ENCODE measurements around the gene AGPAT3. TPM values are rescaled to one million over a fixed set of nuclear protein-coding genes. Genes with fewer than 3 reads are reported as not detected.
A peak's percentile ranks its signal among the peaks of the same experiment; 100 is the strongest.

Gene AGPAT3
- total RNA-seq, 1 donor from 2014 or later: 34.9 TPM

DNA sequence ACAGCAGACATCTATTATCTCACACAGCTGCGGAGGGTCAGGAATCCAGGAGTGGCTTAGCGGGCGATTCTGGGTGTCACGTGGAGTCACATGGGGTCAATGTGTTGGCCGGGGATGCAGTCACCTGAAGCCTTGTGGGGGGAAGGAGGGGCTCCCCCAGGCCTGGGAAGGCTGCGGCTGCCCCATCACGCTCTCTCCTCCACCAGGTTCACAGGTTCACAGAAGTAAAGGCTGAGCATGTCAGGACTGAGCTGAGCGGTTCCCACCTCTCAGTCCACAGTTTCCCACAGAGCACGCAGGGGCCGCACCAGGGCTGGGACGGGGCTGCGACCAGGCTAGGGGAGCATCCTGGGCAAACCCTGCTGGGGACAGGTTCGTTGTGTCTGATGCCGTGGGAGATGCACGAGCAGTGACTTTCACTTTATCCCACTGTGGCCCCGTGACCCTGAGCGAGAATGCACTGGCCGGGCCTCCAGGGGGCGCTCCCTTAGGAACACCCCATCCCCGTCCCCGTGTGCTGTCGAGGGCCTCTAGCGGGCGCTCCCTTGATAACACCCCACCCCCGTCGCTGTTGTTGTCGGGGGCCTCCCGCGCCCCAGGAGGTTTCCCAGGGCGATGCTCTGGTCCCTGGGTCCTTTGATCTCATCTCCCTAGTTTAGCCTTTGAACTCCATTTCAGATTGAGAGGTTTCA lies 73.9 kb downstream of the AGPAT3 start:
- peak; percentile 27 for DNase-seq

DNA sequence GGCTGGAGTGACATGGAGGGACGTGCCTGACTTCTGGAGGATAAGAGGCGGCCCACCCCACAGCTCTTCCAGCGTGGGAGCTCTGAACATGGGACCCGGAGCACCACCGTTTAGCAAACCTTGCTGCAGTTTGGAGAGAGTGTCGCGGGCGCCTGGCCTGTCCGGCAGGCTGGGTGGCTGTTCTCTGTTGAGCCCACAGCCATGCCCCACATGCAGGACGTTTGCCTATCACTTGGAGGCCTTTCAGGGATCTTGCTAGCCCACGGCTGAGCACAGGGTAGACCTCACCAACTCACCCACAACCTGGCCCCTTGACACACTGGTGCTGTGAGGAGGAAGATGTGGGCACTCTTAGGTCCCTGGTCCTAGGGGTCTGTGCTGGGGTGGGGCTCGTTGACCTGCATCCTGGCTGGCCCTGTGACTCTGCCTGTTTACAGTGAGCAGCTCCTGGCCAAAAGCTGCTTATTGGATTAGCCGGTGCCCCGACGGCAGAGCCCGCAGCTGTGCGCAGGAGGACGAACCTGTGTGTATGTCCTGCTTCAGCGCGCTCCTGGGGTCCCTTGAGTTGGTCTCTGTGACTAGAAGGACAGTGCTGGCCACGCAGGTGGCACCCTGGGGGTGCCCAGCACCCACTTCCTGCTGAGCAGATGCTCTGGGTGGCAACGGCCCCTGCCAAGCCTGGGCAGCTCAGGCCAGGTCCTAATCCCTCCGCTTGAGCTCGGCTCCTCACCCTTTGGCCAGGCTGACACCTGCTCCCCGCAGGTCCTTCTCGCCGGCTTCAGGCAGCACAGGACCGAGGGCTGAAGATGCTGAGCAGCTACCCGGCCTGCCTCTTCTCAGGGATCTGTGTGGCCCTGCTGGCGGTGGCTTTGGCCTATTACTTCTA lies 74.7 kb downstream of the AGPAT3 start:
- DNase-seq: no peak

DNA sequence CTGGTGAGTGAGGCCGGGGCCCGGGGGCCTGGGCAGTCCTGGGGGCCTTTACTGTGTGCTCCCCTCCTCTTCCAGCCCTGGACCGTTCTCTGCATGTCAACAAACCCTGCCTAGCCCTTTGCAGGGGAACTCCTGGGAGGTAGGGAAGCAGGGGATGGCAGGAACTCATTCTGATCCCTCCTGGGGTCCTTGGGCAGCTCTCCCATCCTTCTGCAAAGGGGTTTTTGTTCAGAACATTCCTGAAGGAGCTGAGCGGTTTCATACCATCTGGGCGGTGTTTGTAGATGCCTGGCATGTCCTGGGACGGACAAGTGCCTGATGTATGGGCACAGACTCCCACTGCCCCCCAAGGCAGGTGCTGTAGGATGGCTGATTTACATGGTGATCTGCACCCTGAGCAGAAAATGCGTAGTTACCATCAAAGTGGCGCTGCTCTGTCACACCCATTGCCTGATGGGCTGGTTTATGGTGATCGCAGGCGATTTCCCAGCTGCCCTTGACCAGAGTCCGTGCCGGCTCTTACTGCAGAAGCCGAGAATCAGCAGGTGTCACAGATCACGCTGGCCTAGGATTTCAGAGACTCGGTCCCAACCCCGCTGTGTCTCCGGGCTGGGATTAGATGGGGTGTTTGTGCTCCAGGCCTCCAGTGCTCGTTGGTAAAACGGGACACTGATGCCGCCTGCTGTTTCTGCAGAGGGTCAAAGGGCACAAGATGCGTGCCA lies 75.5 kb downstream of the AGPAT3 start:
- DNase-seq: no peak

DNA sequence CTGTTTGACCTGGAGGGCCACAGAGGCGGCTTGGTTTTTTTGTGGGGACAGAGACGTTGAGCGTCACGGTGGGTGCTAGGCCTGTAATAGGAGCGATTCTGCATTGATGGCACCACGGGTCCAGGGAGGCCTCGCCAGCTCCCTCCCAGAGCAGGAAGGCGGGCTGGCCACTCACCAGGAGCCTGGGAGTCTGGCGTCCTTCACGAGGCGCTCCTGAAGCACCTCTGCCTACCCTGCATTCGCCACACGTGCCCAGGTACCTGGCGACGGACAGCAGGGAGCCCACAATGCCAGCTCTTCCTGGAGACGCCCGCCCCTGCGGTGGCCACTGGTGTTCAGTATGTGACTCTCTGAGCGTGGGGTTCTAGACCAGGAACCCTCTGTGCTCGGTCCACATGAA lies 77.2 kb downstream of the AGPAT3 start:
- no peak for DNase-seq

DNA sequence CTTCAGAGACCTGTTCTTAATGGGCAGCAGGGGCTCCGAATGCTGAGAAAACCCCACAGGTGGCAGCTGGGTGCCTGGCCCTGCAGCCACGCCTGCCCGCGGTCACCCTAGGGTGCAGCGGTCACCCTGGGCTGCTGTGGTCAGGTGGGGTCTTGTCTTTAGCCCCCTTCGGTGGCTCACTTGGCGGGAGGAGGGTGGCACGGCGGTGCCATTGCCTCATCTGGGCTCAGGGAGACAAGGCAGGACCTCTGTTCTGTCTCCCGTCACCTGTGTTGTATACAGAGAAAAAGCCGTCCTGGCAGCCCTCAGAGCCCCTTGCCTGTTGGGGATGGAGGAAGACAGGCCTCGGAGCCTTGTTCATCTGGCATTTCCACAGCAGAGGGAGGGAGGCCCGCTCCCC lies 77.6 kb downstream of the AGPAT3 start:
- no peak for DNase-seq

DNA sequence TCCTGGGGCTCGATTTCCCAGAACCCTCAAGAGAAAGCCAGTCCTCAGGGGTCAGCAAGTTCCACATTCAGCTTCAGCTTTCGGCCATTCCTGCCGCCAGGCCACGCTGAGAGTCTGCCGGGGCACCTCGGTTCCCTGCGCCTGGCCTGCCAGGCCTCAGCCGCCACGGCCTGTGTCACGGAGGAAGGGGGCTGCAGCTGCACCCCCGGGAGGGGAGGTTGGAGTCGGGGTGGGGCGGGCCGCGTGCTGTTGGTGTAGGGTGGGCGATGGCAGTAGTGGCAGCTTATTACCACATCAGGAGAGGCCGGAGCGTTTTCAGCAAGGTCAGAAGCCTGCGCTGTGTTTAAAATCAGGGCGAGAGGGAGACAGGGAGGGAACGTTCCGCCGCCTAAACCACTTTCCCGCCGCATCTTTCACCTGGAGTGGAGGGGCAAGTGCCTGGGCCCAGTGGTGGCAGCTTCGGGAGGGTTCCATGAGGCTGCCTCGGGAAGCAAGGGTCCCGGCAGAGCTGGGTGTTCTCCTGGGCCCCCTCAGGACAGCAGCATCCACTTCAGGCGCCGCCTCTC lies 78.6 kb downstream of the AGPAT3 start:
- no peak for DNase-seq

DNA sequence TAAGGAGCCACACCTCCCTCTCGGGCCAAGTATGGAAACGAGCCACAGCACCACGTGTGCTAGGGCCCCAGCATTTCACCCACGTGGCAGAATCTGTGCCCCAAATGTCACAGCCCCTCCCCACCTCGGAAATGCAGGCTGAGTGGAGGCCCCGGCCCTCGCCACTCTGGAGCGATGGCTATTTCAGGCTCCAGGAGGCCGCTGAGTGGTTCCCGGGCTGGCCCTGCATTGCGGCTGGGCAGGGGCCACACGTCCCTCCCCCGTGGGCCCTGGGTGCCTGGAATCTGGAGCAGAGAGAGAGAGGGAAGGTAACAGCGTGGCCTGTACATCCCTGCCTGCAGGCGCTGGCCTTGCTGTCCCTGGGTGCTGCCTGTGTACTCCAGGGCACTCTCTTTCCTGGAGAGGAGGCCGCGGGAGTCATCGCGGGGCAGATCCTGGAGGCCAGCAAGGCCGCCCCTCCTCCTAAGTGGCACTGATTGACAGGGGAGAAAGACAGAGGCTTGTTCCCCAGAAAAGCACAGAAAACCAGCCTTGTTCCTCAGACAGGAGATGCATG lies 79.1 kb downstream of the AGPAT3 start:
- no peak for DNase-seq

DNA sequence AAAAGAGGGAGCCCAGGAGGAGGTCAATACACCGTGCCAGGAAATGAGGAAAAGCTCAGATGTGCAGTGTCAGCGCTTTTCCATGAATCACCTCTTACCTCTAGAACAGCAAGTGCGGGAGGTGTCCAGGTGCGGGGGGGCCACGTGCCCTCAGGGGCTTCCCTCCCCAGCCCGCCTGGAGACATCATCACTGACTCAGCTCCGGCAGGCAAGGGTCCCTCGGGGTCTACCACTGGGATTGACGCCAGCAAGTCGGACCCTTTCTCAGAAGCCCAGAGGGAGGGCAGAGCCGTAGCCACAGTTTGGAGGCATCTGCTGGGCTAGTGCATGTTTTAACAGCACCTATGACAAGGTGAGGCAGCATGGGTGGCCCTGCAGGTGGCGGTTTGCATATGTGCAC lies 79.7 kb downstream of the AGPAT3 start:
- DNase-seq: no peak

DNA sequence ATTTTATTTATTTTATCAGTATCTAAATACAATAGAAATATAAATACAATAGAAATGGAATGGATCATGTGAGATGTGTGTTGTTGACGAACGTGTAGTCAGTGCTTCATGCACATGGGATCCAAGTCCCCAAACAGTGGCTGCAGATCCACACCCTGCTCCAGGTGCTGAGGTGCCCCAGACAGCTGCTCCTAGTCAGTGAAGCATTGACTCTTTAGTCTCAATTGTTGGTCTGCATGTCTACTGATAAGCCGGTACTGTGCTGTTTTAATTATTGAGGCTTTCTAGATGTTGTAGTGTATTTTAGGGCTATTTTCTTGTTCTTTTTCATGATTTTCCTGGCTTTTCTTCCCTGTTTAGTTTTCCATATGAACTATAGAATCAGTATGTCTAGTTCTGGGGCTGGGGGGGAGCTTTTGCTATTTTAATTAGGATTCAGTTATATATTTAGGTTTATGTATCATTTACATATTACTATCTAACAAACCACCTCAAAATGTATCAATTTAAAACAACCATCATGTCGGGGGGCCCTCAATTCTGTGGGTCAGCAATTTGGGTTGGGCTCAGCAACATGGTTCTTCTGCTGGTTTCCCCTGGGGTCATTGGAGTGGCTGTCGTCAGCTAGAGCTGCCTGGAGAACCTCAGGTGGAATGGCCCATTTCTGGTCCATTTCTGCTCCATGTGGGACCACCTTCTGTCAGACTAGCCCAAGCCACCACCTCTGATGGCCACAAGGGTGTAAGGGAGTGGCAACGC lies 83.9 kb downstream of the AGPAT3 start:
- no peak for DNase-seq

DNA sequence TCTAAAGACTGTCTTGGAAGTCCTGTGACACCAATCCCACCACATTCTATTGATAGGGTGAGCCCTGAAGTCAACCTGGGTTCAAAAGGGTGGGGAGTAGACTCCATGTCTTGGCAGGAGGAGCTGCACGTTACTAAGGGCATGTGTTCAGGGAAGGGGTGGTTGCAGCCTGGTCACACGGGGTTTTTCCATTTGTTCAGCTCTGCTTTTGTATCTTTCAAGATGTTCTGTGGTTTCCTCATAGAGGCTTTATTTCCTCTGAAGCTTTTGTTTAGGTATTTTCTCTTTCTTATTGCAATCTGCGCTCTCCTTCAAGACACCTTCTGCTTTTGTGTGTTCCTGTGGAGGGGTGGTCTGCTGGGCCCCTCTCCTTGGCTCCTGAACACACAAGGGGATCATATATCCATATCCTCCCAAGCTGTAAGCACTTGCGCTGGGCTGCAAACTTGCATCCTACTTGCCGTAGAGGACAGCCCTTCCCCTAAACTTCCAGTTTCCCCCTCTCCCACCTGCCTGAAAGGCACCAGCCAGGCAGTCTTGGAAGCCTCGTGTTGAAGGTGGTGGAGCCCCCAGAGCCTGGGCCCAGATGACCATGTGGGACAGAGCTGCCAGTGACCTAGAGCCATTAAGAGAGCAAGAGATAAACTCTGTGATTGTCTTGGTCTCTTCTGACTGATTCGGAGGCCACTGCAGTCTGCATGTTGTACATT lies 84.6 kb downstream of the AGPAT3 start:
- no peak for DNase-seq

DNA sequence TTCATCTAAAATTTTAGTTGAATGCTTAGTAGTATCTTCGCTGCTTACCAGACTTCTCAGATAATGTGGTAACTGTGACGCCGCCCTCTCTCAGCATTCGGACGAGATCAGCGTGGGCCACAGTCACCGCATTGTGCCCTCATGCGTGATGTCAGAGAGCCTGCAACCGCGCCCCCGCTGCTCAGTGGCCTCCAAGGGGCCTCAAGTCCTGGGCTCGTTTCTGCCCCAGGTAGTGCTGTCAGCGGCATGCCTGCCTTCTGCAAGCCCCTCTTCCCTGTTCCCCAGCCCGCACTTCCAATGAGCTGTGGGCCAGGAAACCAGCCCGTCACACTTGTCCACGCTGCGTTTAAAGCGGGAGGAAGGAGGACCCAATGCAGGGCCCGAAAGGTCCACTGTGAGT lies 85.5 kb downstream of the AGPAT3 start:
- DNase-seq: no peak

DNA sequence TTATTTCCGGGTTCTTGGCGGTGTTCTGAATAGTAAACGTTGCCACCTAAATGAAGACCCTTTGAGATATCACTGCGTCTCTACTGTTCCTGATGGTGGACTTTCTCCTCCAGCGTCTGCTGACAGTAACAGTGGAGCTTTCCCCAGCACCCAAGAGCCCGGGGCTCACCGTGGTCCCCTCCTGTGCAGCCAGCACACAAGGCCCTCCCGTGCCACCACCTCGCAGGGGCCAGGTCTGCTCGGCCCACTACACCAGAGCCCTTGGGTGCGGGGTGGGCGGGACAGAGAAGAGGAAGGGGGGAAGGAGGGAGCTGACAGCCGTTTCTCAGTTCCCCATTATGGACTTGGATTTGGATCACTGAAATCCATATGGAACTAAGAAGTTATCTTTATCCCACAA lies 85.9 kb downstream of the AGPAT3 start:
- DNase-seq: no peak

DNA sequence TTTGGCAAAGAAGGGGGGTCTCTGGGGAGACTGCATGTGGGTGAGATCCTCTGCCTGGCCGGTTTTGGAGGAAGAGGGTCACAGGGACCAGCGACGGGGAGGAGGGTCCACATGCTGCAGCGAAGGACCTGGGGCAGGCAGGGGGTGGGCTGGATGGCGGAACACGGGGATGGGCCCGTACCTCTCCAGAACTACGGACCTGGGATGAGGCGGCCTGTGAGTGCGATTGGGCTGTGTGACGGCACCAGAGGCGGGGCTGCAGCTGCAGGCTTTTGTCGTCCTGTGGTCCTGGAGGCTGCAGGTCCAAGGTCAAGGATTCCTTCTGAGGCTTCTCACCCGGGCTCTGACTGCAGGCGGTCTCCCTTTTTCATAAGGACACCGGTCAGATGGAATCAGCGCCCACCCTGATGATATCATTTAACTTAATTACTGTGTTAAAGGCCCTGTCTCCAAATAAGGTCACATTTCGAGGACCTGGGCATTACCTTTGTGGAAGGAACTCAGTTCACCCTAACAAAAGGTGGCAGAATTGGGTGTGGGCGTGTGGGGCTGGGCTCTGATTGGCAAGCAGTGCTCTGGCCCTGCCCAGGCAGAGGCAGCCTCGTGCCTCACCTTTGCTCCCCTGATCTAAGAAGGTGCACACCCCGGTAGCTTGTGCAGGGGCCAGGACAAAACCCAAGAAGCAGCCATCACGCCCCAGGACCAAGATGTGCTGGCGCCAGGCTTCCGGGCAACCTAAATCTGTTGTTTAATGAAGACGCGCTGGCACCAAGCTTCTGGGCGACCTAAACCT lies 87.1 kb downstream of the AGPAT3 start:
- no peak for DNase-seq

DNA sequence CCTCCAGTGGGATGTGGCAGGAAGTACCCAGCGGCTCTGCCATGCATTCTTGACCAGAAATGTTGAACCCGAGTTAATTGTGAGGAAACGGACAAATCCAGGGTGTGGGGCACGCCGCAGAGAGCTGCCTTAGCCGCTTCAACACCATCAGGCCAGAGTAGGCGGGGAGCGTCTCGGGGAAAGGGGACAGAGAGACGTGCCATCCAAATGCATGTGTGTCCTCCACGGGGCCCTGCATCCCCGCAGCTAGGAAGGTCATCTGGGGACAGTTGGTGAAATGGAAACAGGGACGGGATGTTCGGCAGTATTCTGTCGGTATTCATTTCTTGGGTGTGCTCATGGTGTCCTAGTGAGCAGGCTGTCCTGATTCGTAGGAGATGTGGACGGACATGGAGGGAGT lies 88.0 kb downstream of the AGPAT3 start:
- no peak for DNase-seq

DNA sequence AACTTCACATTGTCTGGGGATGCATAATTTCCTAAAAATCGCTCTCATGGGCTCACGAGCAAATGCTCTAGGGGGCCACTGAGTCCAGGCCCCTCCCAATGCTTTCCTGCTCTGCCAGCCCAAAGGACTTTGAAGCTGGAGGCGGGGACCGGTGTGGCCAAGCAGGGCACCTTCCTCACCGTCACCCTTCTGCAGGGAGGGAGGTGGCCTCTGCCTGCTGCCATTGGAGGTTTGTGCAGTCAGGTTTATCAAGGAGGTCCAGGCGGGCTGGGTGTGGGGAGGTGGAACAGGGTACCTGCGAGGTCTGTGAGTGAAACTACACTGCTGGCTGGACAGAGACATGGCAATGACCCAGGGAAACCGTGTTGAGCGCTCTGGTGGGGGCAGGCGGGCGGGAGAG lies 89.0 kb downstream of the AGPAT3 start:
- no peak for DNase-seq

DNA sequence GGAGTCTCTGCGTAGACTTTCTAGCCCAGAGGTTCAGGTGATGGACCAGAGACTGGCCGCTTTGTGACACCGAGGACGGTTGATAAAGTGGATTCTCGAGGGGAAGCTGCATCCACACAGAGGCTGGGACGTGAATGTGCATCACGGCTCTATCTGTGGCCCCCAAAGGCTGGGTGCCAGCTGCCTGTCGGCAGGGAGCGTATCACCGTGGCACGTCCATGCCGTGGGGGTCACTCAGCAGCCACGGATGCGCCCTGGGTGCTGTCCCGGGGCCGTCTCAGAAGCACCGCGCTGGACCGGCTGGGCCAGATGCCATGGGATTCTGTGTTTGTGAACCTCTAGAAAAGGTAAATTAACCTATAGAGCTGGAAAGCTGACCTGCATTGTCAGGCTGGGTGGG lies 89.9 kb downstream of the AGPAT3 start:
- DNase-seq: no peak

DNA sequence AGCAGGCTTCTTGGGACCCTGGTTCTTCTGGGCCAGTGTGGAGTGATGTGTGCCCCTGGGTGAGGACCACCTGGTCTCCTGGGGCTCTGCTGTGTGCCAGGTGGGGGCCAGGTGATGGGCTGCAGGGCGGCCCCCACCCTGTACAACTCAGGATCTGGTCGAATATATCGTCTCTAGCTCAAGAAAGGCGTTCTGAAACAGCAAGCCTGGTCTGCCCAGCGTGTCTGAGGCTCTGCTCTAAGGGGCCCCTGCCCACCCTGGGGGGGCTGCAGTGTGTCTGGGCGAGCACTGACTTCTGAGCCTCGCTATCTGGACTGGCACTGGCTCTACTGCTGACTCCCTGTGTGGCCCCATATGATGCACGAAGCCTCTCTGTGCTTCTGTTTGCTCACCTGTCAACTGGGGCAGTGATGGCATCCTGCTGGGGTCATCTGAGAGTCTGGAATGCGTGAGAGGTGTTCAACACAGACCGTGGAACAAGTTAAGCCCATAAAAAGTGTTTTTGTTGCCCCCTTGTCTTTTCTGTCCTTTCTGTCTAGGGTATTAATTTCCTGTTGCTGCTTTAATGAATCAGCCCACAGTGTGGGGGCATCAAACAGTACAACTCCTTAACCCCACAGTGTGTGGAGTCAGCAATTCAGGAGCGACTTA lies 91.1 kb downstream of the AGPAT3 start:
- no peak for DNase-seq

DNA sequence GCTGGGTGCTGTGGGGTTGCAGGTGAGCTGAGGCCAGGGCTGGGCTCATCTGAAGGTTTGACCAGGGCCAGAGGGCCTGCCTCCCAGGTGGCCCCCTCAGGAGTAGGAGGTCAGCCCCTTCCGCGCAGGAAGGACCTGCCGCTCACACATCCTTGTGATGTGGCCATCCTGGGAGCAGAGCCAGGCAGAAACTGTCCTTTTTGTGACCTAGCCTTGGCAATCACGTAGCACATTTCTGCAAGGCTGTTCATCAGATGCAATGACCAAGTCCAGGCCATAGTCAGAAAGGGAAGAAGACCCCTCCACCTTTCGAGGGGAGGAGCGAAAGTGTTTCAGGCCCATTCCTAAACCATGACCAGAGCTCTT lies 91.6 kb downstream of the AGPAT3 start:
- no peak for DNase-seq

DNA sequence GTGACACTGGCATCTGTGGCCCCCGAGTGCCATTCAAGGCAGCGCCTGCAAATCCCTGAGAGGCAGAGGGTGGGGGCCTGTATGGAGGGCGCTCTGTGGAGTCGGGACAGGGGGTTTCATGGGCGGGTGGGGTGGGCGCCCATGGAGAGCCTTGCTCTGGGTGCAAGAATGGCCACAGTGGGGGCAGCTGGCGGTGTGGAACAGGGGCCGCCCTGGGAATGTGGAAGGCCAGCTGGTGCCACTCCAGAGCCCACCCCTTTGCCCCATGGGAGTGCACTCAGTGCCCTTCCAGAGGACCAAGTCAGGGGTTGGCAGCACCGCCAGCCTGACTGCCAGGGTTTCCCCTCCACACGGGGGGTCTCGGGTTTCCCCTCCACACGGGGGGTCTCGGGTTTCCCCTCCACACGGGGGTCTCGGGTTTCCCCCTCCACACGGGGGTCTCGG lies 92.1 kb downstream of the AGPAT3 start:
- no peak for DNase-seq

Data from occipital lobe (tissue), 2 donors.